Keratinocyte (primary cell): Measurements from ENCODE around the gene SREBF2. TPM values are rescaled to one million over a fixed set of nuclear protein-coding genes. Genes with fewer than 3 reads are reported as not detected.

Source experiments
- DNase-seq: peaks from one replicate; pipeline ENCODE4 v3.0.0-alpha.2; 2011; ENCODE audit warnings: low read depth, missing footprints, low spot score
- FAIRE-seq: peaks from 2 replicates; lab custom pipeline; 2011; peaks lifted over from hg19 to GRCh38; lab: Jason Lieb, UNC
- H2AFZ ChIP-seq: 2 replicates; pipeline ENCODE4 v1.6.0; 2012; ENCODE audit warnings: low read length, control low read depth, inconsistent platforms; ENCODE audit not compliant: control insufficient read depth
- H3K27ac ChIP-seq: 2 replicates; pipeline ENCODE4 v1.5.1; 2011; ENCODE audit warnings: low read length; ENCODE audit not compliant: control insufficient read depth, insufficient read depth
- H3K27me3 ChIP-seq: 3 replicates; pipeline ENCODE4 v1.6.0; 2011; ENCODE audit warnings: low read length; ENCODE audit not compliant: control insufficient read depth, insufficient read depth; ENCODE audit errors: extremely low read depth
- H3K36me3 ChIP-seq, 2 experiments: 2 replicates in 1 of 2; 3 replicates in 1 of 2; pipeline ENCODE4 v1.5.1; 2011; ENCODE audit warnings: low read length in 2 of 2, mild to moderate bottlenecking in 1 of 2; ENCODE audit not compliant: control insufficient read depth in 2 of 2, insufficient read depth in 2 of 2; ENCODE audit errors: extremely low read depth in 1 of 2
- H3K4me1 ChIP-seq: 3 replicates; pipeline ENCODE4 v1.5.1; 2011; ENCODE audit warnings: low read length; ENCODE audit not compliant: control insufficient read depth, insufficient read depth; ENCODE audit errors: extremely low read depth
- H3K4me2 ChIP-seq: 3 replicates; pipeline ENCODE4 v1.6.0; 2011; ENCODE audit warnings: low read depth, low read length; ENCODE audit not compliant: control insufficient read depth, insufficient read depth; ENCODE audit errors: extremely low read depth
- H3K4me3 ChIP-seq, 3 experiments: fragments of 200-600 bp in 1 of 3; sonication (generic) in 1 of 3; 2 replicates in 2 of 3; 3 replicates in 1 of 3; pipeline ENCODE4 v1.5.1; 2011 to 2016; ENCODE audit warnings: low read length in 3 of 3, mild to moderate bottlenecking in 3 of 3, control low read depth in 2 of 3, inconsistent platforms in 1 of 3, low read depth in 1 of 3, mixed read lengths in 1 of 3, mixed run types in 1 of 3, moderate library complexity in 1 of 3; ENCODE audit not compliant: control insufficient read depth in 2 of 3, insufficient read depth in 2 of 3; ENCODE audit errors: extremely low read depth in 1 of 3
- H3K79me2 ChIP-seq: 2 replicates; pipeline ENCODE4 v1.6.0; 2012; ENCODE audit warnings: low read length; ENCODE audit not compliant: control insufficient read depth, insufficient read depth
- H3K9ac ChIP-seq: 3 replicates; pipeline ENCODE4 v1.6.0; 2011; ENCODE audit warnings: low read length; ENCODE audit not compliant: control insufficient read depth, insufficient read depth; ENCODE audit errors: extremely low read depth
- H3K9me1 ChIP-seq: 3 replicates; pipeline ENCODE4 v1.6.0; 2011; ENCODE audit warnings: low read length; ENCODE audit not compliant: control insufficient read depth, insufficient read depth; ENCODE audit errors: extremely low read depth
- H3K9me3 ChIP-seq: 2 replicates; pipeline ENCODE4 v1.5.1; 2012; ENCODE audit warnings: low read depth, low read length; ENCODE audit not compliant: control insufficient read depth
- H4K20me1 ChIP-seq: 3 replicates; pipeline ENCODE4 v1.6.0; 2011; ENCODE audit warnings: low read length; ENCODE audit not compliant: control insufficient read depth, insufficient read depth; ENCODE audit errors: extremely low read depth
- EZH2 ChIP-seq: IDR thresholded peaks from one replicate; pipeline ENCODE4 v1.6.1; 2012; ENCODE audit warnings: inconsistent platforms, mild to moderate bottlenecking, low read length, moderate library complexity
- dilution Hi-C: fragments of 300-500 bp; cut with MboI; formaldehyde crosslinking; loops from one replicate; pipeline ENCODE4 v1.7.0; 2020; ENCODE audit warnings: low sequenced_read_pairs; ENCODE audit not compliant: extremely low pct_ligation_motif_present
- polyA plus RNA-seq, 5 experiments: library from polyadenylated mRNA; depleted of rRNA in 3 of 5; stranded (reverse) in 3 of 5; stranded (forward) in 1 of 5; unstranded in 1 of 5; fragments of >200 nt; gene quantifications; 1 replicate in 1 of 5; 2 replicates in 3 of 5; 3 replicates in 1 of 5; pipeline versions ENCODE4 v1.2.1 to v1.2.3, GENCODE V29; 2011 to 2012; ENCODE audit warnings: missing spikeins in 2 of 5, low read depth in 1 of 5, low replicate concordance in 1 of 5
- TF ChIP-seq, protein P1 (sequence below), 3 experiments: IDR thresholded peaks in 1 of 3; conservative IDR thresholded peaks in 1 of 3; optimal IDR thresholded peaks in 1 of 3; 2 replicates in 2 of 3; 3 replicates in 1 of 3; pipeline versions ENCODE3 to v1.5.1; 2011; ENCODE audit warnings: low read length in 3 of 3, mild to moderate bottlenecking in 3 of 3, moderate library complexity in 2 of 3, control low read depth in 1 of 3, inconsistent platforms in 1 of 3; ENCODE audit not compliant: insufficient read depth in 2 of 3; ENCODE audit errors: extremely low read depth in 1 of 3

SREBF2 gene
- polyA plus RNA-seq, 1 donor (not counting 4 experiments of a cell fraction or from before 2014, with no cell fraction given): 57.5 TPM

DNA sequence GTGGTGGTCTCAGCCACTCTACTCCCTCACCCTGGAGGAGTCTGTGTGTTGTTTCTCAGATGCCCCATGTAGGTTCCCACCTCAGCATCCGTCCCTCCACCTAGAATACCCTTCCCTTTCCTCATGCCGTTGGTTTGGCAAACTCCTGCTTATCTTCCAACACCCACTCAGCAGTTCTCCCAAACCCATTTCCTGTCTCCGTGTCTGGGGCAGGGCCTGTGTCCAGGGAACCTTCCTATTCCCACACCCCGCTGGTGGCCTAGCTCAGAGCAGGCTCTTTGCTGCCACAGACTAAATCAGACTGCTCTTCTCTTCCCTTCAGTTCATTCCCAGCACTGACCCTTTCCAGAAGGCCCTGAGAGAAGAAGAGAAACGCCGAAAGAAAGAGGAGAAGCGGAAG is 7.5 kb upstream of the SREBF2 start:
- Histone ChIP-seq H3K4me1 (no peaks in the 10 kb centered on the region), H3K36me3 (peaks cover 0 to 2% of the 10 kb centered on the region in 2 experiments), H4K20me1 (no peaks in the 10 kb centered on the region), H3K4me3 (no peak overlapping the region), H3K9me3 (no peaks in the 10 kb centered on the region), H2AFZ (no peak overlapping the region), H3K4me2 (no peak overlapping the region), H3K9me1 (no peaks in the 10 kb centered on the region), H3K79me2 (no peaks in the 10 kb centered on the region), H3K27me3 (no peaks in the 10 kb centered on the region), H3K9ac (no peak overlapping the region), H3K27ac (no peak overlapping the region)
- TF ChIP-seq EZH2: no peak
- TF ChIP-seq, protein P1, sequence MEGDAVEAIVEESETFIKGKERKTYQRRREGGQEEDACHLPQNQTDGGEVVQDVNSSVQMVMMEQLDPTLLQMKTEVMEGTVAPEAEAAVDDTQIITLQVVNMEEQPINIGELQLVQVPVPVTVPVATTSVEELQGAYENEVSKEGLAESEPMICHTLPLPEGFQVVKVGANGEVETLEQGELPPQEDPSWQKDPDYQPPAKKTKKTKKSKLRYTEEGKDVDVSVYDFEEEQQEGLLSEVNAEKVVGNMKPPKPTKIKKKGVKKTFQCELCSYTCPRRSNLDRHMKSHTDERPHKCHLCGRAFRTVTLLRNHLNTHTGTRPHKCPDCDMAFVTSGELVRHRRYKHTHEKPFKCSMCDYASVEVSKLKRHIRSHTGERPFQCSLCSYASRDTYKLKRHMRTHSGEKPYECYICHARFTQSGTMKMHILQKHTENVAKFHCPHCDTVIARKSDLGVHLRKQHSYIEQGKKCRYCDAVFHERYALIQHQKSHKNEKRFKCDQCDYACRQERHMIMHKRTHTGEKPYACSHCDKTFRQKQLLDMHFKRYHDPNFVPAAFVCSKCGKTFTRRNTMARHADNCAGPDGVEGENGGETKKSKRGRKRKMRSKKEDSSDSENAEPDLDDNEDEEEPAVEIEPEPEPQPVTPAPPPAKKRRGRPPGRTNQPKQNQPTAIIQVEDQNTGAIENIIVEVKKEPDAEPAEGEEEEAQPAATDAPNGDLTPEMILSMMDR (optimal IDR thresholded peaks at IDR 0.05 in 1 of 3, IDR thresholded peaks at IDR 0.05 in 1 of 3, conservative IDR thresholded peaks at IDR 0.05 in 1 of 3; ENCODE audit: extremely low read depth in 1 of 3, insufficient read depth in 2 of 3, low read length in 3 of 3): no peak
- FAIRE-seq (no peak), DNase-seq (no peak)
- dilution Hi-C loops: no loop called here

DNA sequence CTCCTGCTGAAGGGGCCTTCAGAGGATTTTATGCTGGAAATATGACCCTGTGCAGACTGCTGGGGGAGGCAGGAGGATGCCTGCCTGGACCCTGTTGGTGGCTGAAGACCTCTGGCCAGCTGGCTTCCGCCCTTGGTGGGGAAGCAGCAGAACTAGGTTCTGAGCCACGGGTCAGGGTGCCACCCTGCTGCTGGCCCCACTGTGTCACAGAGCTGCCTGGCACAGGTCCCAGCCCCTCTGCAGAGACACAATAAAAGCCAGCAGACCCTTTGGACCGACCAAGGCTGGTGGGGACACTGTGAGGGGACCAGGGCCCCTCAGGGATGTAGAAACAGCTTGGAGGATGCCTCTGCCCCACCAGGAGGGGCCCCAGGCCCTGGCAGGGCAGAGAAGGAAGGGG is 6.9 kb upstream of the SREBF2 start:
- H4K20me1 ChIP-seq: no peaks in the 10 kb centered on the region
- H3K4me3 ChIP-seq: no peak overlapping the region
- H3K36me3 ChIP-seq: peaks cover 0 to 2% of the 10 kb centered on the region in 2 experiments
- H3K79me2 ChIP-seq: no peaks in the 10 kb centered on the region
- TF ChIP-seq, protein P1 (optimal IDR thresholded peaks at IDR 0.05 in 1 of 3, IDR thresholded peaks at IDR 0.05 in 1 of 3, conservative IDR thresholded peaks at IDR 0.05 in 1 of 3; ENCODE audit: extremely low read depth in 1 of 3, insufficient read depth in 2 of 3, low read length in 3 of 3): no peak
- TF ChIP-seq EZH2: no peak
- no peak overlapping the region for H3K4me2 ChIP-seq
- dilution Hi-C loops: no loop called here
- H2AFZ ChIP-seq: no peak overlapping the region
- H3K9ac ChIP-seq: no peak overlapping the region
- DNase-seq: no peak
- no peaks in the 10 kb centered on the region for H3K4me1 ChIP-seq
- no peaks in the 10 kb centered on the region for H3K9me1 ChIP-seq
- no peaks in the 10 kb centered on the region for H3K9me3 ChIP-seq
- H3K27ac ChIP-seq: no peak overlapping the region
- H3K27me3 ChIP-seq: no peaks in the 10 kb centered on the region
- no peak for FAIRE-seq
